HEK293 (cell line): ENCODE measurements around the gene DDX20.

ENCODE experiments used
- CTCF ChIA-PET: fragments of 350-600 bp; formaldehyde crosslinking; extraction: SDS; loops from one replicate; lab custom pipeline; 2021; ENCODE audit warnings: antibody characterized with exemption; lab: Yijun Ruan, JAX
- POLR2A ChIA-PET: fragments of 300-600 bp; formaldehyde crosslinking; extraction: SDS; loops from one replicate; lab custom pipeline; 2020; ENCODE audit warnings: antibody characterized with exemption, inconsistent platforms; lab: Yijun Ruan, JAX
- H3K27ac ChIP-seq: fragments of 200-500 bp; sonication (Bioruptor generic); 2 replicates; pipeline ENCODE4 v1.5.1; 2014; ENCODE audit warnings: low read depth, low read length, control low read depth, inconsistent platforms; ENCODE audit errors: extremely low read depth
- H3K36me3 ChIP-seq, 2 experiments: fragments of 200-500 bp in 1 of 2; sonication (Bioruptor generic) in 1 of 2; 1 replicate in 1 of 2; 2 replicates in 1 of 2; pipeline ENCODE4 v1.5.1; 2014 to 2017; ENCODE audit warnings: inconsistent platforms in 2 of 2, low read length in 2 of 2; ENCODE audit not compliant: control insufficient read depth in 2 of 2, insufficient read depth in 1 of 2
- H3K4me1 ChIP-seq: fragments of 200-500 bp; sonication (Bioruptor generic); 2 replicates; pipeline ENCODE4 v1.5.1; 2014; ENCODE audit warnings: mild to moderate bottlenecking, low read length, inconsistent platforms; ENCODE audit not compliant: control insufficient read depth, insufficient read depth
- H3K4me3 ChIP-seq: 2 replicates; pipeline ENCODE4 v1.5.1; 2011; ENCODE audit warnings: low read depth, mild to moderate bottlenecking, control low read depth, low read length, moderate library complexity
- H3K9me3 ChIP-seq: fragments of 200-500 bp; sonication (Bioruptor generic); 2 replicates; pipeline ENCODE4 v1.5.1; 2014; ENCODE audit warnings: low read depth, low read length, inconsistent platforms; ENCODE audit not compliant: control insufficient read depth, insufficient read depth
- GFI1B ChIP-seq: fragments of 450-650 bp; formaldehyde crosslinking; IDR thresholded peaks from 2 replicates; pipeline ENCODE4 v1.5.1; 2016; ENCODE audit warnings: missing biosample characterization, missing genetic modification characterization
- GLIS1 ChIP-seq: fragments of 450-650 bp; formaldehyde crosslinking; IDR thresholded peaks from 2 replicates; pipeline ENCODE4 v1.5.1; 2016; ENCODE audit warnings: missing biosample characterization, missing genetic modification characterization
- KLF8 ChIP-seq: fragments of 450-650 bp; formaldehyde crosslinking; IDR thresholded peaks from 2 replicates; pipeline ENCODE4 v1.5.1; 2016; ENCODE audit warnings: missing biosample characterization, missing genetic modification characterization
- SP7 ChIP-seq: fragments of 450-650 bp; formaldehyde crosslinking; IDR thresholded peaks from 2 replicates; pipeline ENCODE4 v1.5.1; 2016; ENCODE audit warnings: missing biosample characterization, missing genetic modification characterization
- ZBTB49 ChIP-seq: fragments of 450-650 bp; formaldehyde crosslinking; IDR thresholded peaks from 2 replicates; pipeline ENCODE4 v1.5.1; 2016; ENCODE audit warnings: missing biosample characterization, missing genetic modification characterization, low read depth
- ZFP3 ChIP-seq: fragments of 450-650 bp; formaldehyde crosslinking; IDR thresholded peaks from 2 replicates; pipeline ENCODE4 v1.5.1; 2016; ENCODE audit warnings: low read depth, missing biosample characterization, missing genetic modification characterization
- ZNF114 ChIP-seq: fragments of 450-650 bp; formaldehyde crosslinking; IDR thresholded peaks from 2 replicates; pipeline ENCODE4 v1.5.0; 2017; ENCODE audit warnings: missing biosample characterization, missing genetic modification characterization
- ZNF121 ChIP-seq: fragments of 450-650 bp; formaldehyde crosslinking; IDR thresholded peaks from 2 replicates; pipeline ENCODE4 v1.5.1; 2016; ENCODE audit warnings: missing biosample characterization, missing genetic modification characterization
- ZNF335 ChIP-seq: fragments of 450-650 bp; formaldehyde crosslinking; conservative IDR thresholded peaks from 2 replicates; pipeline ENCODE4 v1.5.1; 2016; ENCODE audit warnings: missing biosample characterization, missing genetic modification characterization
- ZNF366 ChIP-seq: fragments of 450-650 bp; formaldehyde crosslinking; conservative IDR thresholded peaks from 2 replicates; pipeline ENCODE4 v1.5.1; 2016; ENCODE audit warnings: missing biosample characterization, missing genetic modification characterization
- ZNF473 ChIP-seq: fragments of 450-650 bp; formaldehyde crosslinking; IDR thresholded peaks from 2 replicates; pipeline ENCODE4 v1.5.1; 2017; ENCODE audit warnings: missing biosample characterization, missing genetic modification characterization
- ZNF610 ChIP-seq: fragments of 450-650 bp; formaldehyde crosslinking; IDR thresholded peaks from 2 replicates; pipeline ENCODE4 v1.5.1; 2016; ENCODE audit warnings: missing biosample characterization, missing genetic modification characterization, borderline replicate concordance
- ZNF629 ChIP-seq: fragments of 450-650 bp; formaldehyde crosslinking; IDR thresholded peaks from 2 replicates; pipeline ENCODE4 v1.5.1; 2017; ENCODE audit warnings: missing biosample characterization, missing genetic modification characterization
- ZNF776 ChIP-seq: fragments of 450-650 bp; formaldehyde crosslinking; IDR thresholded peaks from 2 replicates; pipeline ENCODE4 v1.5.0; 2017; ENCODE audit warnings: missing biosample characterization, missing genetic modification characterization, borderline replicate concordance
- ZNF791 ChIP-seq: fragments of 450-650 bp; formaldehyde crosslinking; IDR thresholded peaks from 2 replicates; pipeline ENCODE4 v1.5.1; 2016; ENCODE audit warnings: missing biosample characterization, missing genetic modification characterization
- ZNF792 ChIP-seq: fragments of 450-650 bp; formaldehyde crosslinking; IDR thresholded peaks from 2 replicates; pipeline ENCODE4 v1.5.1; 2016; ENCODE audit warnings: missing biosample characterization, missing genetic modification characterization
- TF ChIP-seq, protein P1 (sequence below): fragments of 450-650 bp; formaldehyde crosslinking; IDR thresholded peaks from 2 replicates; pipeline ENCODE4 v1.5.1; 2016; ENCODE audit warnings: missing biosample characterization, missing genetic modification characterization
- TF ChIP-seq, protein P2 (sequence below): fragments of 450-650 bp; formaldehyde crosslinking; IDR thresholded peaks from 2 replicates; pipeline ENCODE4 v1.5.1; 2016; ENCODE audit warnings: missing biosample characterization, missing genetic modification characterization, borderline replicate concordance

Gene DDX20

GRCh38 chr1:111778541-111779051 is 22.9 kb downstream of the DDX20 start (continued):
- no peak for TF ChIP-seq ZNF791 (tag by site-specific recombination)
- TF ChIP-seq ZNF121 (tag by site-specific recombination), result no peak
- TF ChIP-seq ZNF366 (tag by site-specific recombination), result no peak
- no peak for TF ChIP-seq ZNF473 (tag by site-specific recombination)
- no peak for TF ChIP-seq ZNF629 (tag by site-specific recombination)
- no peak for TF ChIP-seq SP7 (tag by site-specific recombination)
- TF ChIP-seq ZNF776, result no peak

- ChIA-PET POLR2A (no interaction called here), CTCF (no interaction called here)
- Histone ChIP-seq H3K4me1 (no peaks in the 10 kb centered on the region), H3K27ac (no peak overlapping the region), H3K36me3 (no peaks in the 10 kb centered on the region), H3K4me3 (no peak overlapping the region), H3K9me3 (no peaks in the 10 kb centered on the region)
- TF ChIP-seq ZNF335 (tag by site-specific recombination) (no peak), ZFP3 (tag by site-specific recombination) (no peak), GLIS1 (tag by site-specific recombination) (no peak), KLF8 (tag by site-specific recombination) (no peak), ZNF610 (tag by site-specific recombination) (no peak), ZBTB49 (no peak), ZNF792 (no peak), ZNF114 (tag by site-specific recombination) (no peak), GFI1B (tag by site-specific recombination) (no peak)
- TF ChIP-seq, protein P1, sequence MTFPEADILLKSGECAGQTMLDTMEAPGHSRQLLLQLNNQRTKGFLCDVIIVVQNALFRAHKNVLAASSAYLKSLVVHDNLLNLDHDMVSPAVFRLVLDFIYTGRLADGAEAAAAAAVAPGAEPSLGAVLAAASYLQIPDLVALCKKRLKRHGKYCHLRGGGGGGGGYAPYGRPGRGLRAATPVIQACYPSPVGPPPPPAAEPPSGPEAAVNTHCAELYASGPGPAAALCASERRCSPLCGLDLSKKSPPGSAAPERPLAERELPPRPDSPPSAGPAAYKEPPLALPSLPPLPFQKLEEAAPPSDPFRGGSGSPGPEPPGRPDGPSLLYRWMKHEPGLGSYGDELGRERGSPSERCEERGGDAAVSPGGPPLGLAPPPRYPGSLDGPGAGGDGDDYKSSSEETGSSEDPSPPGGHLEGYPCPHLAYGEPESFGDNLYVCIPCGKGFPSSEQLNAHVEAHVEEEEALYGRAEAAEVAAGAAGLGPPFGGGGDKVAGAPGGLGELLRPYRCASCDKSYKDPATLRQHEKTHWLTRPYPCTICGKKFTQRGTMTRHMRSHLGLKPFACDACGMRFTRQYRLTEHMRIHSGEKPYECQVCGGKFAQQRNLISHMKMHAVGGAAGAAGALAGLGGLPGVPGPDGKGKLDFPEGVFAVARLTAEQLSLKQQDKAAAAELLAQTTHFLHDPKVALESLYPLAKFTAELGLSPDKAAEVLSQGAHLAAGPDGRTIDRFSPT, result no peak
- TF ChIP-seq, protein P2, sequence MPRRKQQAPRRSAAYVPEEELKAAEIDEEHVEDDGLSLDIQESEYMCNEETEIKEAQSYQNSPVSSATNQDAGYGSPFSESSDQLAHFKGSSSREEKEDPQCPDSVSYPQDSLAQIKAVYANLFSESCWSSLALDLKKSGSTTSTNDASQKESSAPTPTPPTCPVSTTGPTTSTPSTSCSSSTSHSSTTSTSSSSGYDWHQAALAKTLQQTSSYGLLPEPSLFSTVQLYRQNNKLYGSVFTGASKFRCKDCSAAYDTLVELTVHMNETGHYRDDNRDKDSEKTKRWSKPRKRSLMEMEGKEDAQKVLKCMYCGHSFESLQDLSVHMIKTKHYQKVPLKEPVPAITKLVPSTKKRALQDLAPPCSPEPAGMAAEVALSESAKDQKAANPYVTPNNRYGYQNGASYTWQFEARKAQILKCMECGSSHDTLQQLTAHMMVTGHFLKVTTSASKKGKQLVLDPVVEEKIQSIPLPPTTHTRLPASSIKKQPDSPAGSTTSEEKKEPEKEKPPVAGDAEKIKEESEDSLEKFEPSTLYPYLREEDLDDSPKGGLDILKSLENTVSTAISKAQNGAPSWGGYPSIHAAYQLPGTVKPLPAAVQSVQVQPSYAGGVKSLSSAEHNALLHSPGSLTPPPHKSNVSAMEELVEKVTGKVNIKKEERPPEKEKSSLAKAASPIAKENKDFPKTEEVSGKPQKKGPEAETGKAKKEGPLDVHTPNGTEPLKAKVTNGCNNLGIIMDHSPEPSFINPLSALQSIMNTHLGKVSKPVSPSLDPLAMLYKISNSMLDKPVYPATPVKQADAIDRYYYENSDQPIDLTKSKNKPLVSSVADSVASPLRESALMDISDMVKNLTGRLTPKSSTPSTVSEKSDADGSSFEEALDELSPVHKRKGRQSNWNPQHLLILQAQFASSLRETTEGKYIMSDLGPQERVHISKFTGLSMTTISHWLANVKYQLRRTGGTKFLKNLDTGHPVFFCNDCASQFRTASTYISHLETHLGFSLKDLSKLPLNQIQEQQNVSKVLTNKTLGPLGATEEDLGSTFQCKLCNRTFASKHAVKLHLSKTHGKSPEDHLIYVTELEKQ, result no peak
These were observed 23.8 kb downstream of the DDX20 start for GRCh38 chr1:111779546-111779945.
